ENCODE measurements around the gene PRELID2.
A peak's percentile ranks its signal among the peaks of the same experiment; 100 is the strongest.
"Not testable (repeated sequence)": the region's sequence is repeated elsewhere in the genome, so short reads cannot be mapped to it uniquely, and the experiment has no call there.

PRELID2 gene

GRCh38 chr5:145738227-145738626 is 96.9 kb downstream of the PRELID2 start:
- no peak for DNase-seq

GRCh38 chr5:145737578-145737977 is 97.6 kb downstream of the PRELID2 start:
- DNase-seq, result no peak

- DNase-seq, result not testable (repeated sequence)
Observed at GRCh38 chr5:145729956-145730355, 105.2 kb downstream of the PRELID2 start.

- no peak for DNase-seq
Observed at GRCh38 chr5:145723516-145723915, 111.6 kb downstream of the PRELID2 start.

- DNase-seq, result peak; percentile 27
Observed at GRCh38 chr5:145718956-145719355, 116.2 kb downstream of the PRELID2 start.

- no peak for DNase-seq
Observed at GRCh38 chr5:145715412-145715811, 119.7 kb downstream of the PRELID2 start.

- DNase-seq, result no peak
Observed at GRCh38 chr5:145712245-145712644, 122.9 kb downstream of the PRELID2 start.

GRCh38 chr5:145711417-145711816 is 123.7 kb downstream of the PRELID2 start:
- DNase-seq, result no peak
